Stimulated activated naive CD8-positive, alpha-beta T cell treated with anti-CD3 and anti-CD28 coated beads, Interleukin-15, amount 100 ng/mL, for 72 hours (primary cell): ENCODE measurements around the gene SLC6A11.

ENCODE experiments used
- ATAC-seq: fragments of 150-1000 bp; cut with Tn5 transposase; 2 replicates; pipeline ENCODE4 v1.10.0; 2021; ENCODE audit warnings: mild to moderate bottlenecking, moderate library complexity
- DNase-seq, 2 donors: peaks; one replicate each; pipeline ENCODE4 v3.0.0; 2021 to 2022
- H3K27ac Mint-ChIP-seq, 2 donors: one replicate each; pipeline ENCODE4 v1.8.0; 2022; ENCODE audit warnings: mild to moderate bottlenecking in 2 of 2, mixed read lengths in 2 of 2, moderate library complexity in 2 of 2
- H3K27me3 Mint-ChIP-seq: one replicate; pipeline ENCODE4 v1.8.0; 2022; ENCODE audit warnings: mixed read lengths
- H3K4me1 Mint-ChIP-seq: one replicate; pipeline ENCODE4 v1.8.0; 2022; ENCODE audit warnings: mild to moderate bottlenecking, mixed read lengths
- H3K4me3 Mint-ChIP-seq, 2 donors: one replicate each; pipeline ENCODE4 v1.8.0; 2022; ENCODE audit warnings: mild to moderate bottlenecking in 2 of 2, mixed read lengths in 2 of 2, moderate library complexity in 1 of 2
- H3K9me3 Mint-ChIP-seq, 2 donors: one replicate each; pipeline ENCODE4 v1.8.0; 2022; ENCODE audit warnings: mixed read lengths in 2 of 2

The SLC6A11 gene

GRCh38 chr3:10883478-10884234 lies 67.6 kb downstream of the SLC6A11 start:
- Mint-ChIP-seq H3K4me3 (no peak overlapping the region), H3K27ac (no peak overlapping the region), H3K4me1 (no peaks in the 10 kb centered on the region), H3K27me3 (peaks cover 20% of the 10 kb centered on the region), H3K9me3 (no peaks in the 10 kb centered on the region)
- DNase-seq (no peak), ATAC-seq (no peak)

DNA sequence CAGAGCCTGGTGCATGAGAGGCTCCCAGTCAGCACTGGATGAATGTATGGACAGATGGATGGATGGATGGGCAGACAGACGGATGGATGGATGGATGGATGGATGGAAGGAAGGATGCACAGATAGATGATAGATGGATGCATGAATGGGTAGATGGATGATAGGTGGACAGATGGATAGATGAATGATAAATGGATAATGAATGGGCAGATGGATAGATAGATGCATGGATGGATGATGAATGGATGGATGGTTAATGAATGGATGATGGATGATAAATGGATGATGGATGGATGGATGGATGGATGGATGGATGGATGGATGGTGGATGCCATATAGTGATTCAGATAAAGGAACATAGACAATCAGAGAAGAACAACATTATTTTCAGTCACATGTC lies 71.0 kb downstream of the SLC6A11 start:
- ATAC-seq (no peak), DNase-seq (no peak)
- Mint-ChIP-seq H3K9me3 (peaks cover 6 to 8% of the 10 kb centered on the region in 2 donors), H3K27me3 (peaks cover 10% of the 10 kb centered on the region), H3K4me1 (no peaks in the 10 kb centered on the region), H3K4me3 (no peak overlapping the region), H3K27ac (no peak overlapping the region)

- no peak for ATAC-seq
- Mint-ChIP-seq H3K4me1 (no peaks in the 10 kb centered on the region), H3K27me3 (peaks cover 10% of the 10 kb centered on the region), H3K9me3 (peaks cover 6 to 8% of the 10 kb centered on the region in 2 donors), H3K27ac (no peak overlapping the region), H3K4me3 (no peak overlapping the region)
- DNase-seq = no peak
Observed at GRCh38 chr3:10888518-10889090, 72.6 kb downstream of the SLC6A11 start.

GRCh38 chr3:10889206-10889960 lies 73.4 kb downstream of the SLC6A11 start:
- Mint-ChIP-seq H3K27ac (no peak overlapping the region), H3K4me3 (no peak overlapping the region), H3K9me3 (peaks cover 6 to 8% of the 10 kb centered on the region in 2 donors), H3K4me1 (no peaks in the 10 kb centered on the region), H3K27me3 (peaks cover 18% of the 10 kb centered on the region)
- DNase-seq = no peak
- ATAC-seq = no peak

DNA sequence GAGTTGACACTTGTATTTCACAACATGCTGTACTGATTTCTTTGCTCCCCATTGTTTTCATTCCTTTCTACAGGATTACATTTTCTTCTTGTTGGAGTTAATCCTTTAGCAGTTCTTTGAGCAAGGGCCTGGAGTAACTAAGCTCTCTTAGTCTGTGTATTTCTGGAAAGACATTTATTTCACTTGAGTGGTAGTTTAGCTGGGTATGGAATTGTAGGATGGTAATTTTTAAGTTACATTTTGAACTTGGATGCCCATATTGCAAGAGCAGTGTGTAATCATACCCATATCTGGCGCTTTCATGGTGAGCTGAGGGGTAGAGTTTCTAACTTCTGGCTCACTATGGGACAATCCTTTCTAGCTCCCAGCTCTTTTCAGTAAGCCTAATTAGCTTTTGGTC lies 74.6 kb downstream of the SLC6A11 start:
- Mint-ChIP-seq H3K9me3 (peaks cover 6 to 8% of the 10 kb centered on the region in 2 donors), H3K27ac (no peak overlapping the region), H3K27me3 (peaks cover 17% of the 10 kb centered on the region), H3K4me1 (no peaks in the 10 kb centered on the region), H3K4me3 (no peak overlapping the region)
- ATAC-seq = no peak
- DNase-seq = no peak

- DNase-seq (no peak), ATAC-seq (no peak)
- Mint-ChIP-seq H3K27ac (no peak overlapping the region), H3K27me3 (peaks cover 10% of the 10 kb centered on the region), H3K4me3 (no peak overlapping the region), H3K9me3 (peaks cover 8 to 10% of the 10 kb centered on the region in 2 donors), H3K4me1 (no peaks in the 10 kb centered on the region)
Observed at GRCh38 chr3:10892622-10893021, 76.6 kb downstream of the SLC6A11 start.

GRCh38 chr3:10901296-10901945 lies 85.4 kb downstream of the SLC6A11 start:
- H3K4me1 Mint-ChIP-seq = no peaks in the 10 kb centered on the region
- H3K27ac Mint-ChIP-seq = peak overlapping the region in 1 of 2 donors; percentile 13
- H3K9me3 Mint-ChIP-seq = peaks cover 15 to 17% of the 10 kb centered on the region in 2 donors
- ATAC-seq = no peak
- H3K27me3 Mint-ChIP-seq = no peaks in the 10 kb centered on the region
- H3K4me3 Mint-ChIP-seq = no peak overlapping the region
- DNase-seq = no peak

GRCh38 chr3:10907262-10907661 lies 91.2 kb downstream of the SLC6A11 start:
- no peaks in the 10 kb centered on the region for H3K4me1 Mint-ChIP-seq
- peaks cover 20 to 37% of the 10 kb centered on the region in 2 donors for H3K9me3 Mint-ChIP-seq
- no peak overlapping the region for H3K27ac Mint-ChIP-seq
- no peak overlapping the region for H3K4me3 Mint-ChIP-seq
- DNase-seq (no peak), ATAC-seq (no peak)
- H3K27me3 Mint-ChIP-seq = no peaks in the 10 kb centered on the region

DNA sequence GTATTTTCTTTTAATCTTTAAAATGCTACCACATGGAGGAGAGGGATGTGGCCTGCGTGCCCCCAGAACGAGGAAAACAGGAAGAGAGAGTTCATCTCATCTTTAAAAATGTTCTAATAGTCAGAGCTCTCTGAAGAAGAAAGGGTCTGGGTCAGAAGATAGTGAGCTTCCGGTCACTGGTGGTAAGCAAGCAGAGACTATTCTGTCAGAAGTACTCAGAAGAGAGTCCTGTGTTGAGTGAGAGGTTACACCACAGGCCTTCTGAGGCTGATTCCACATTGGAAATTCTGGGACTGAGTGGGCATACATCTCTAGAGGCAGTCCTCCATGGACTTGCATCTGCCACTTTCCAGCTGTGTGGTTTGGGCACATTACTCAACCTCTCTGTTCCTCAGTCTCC lies 94.3 kb downstream of the SLC6A11 start:
- DNase-seq (no peak), ATAC-seq (no peak)
- peaks cover 4% of the 10 kb centered on the region for H3K27me3 Mint-ChIP-seq
- no peaks in the 10 kb centered on the region for H3K4me1 Mint-ChIP-seq
- H3K9me3 Mint-ChIP-seq = peaks cover 20 to 37% of the 10 kb centered on the region in 2 donors
- H3K4me3 Mint-ChIP-seq = no peak overlapping the region
- H3K27ac Mint-ChIP-seq = no peak overlapping the region

- Mint-ChIP-seq H3K27me3 (peaks cover 8% of the 10 kb centered on the region), H3K4me3 (no peak overlapping the region), H3K9me3 (peaks cover 12 to 28% of the 10 kb centered on the region in 2 donors), H3K4me1 (no peaks in the 10 kb centered on the region), H3K27ac (no peak overlapping the region)
- DNase-seq (no peak), ATAC-seq (no peak)
Observed at GRCh38 chr3:10911350-10912002, 95.4 kb downstream of the SLC6A11 start.

DNA sequence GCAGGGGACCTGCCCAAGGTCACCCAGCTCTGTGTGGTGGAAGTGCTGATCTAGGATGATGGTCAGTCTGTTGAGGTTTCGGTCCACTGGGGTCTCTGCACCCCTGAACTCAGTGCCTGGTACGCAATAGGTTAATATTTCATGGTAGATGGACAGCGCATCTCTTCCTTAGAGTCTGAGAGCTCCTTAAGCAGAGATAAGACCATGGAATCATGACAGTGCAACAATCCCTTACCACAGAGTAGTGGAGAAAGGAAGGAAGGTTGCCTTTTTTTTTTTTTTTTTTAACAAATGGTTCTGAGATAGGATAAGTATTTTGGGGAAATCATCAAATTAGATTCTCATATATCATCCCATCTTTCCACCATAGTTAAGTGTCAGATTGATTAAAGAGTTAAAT lies 96.8 kb downstream of the SLC6A11 start:
- Mint-ChIP-seq H3K4me1 (no peaks in the 10 kb centered on the region), H3K9me3 (peaks cover 0 to 15% of the 10 kb centered on the region in 2 donors), H3K4me3 (no peak overlapping the region), H3K27ac (no peak overlapping the region), H3K27me3 (peaks cover 9% of the 10 kb centered on the region)
- ATAC-seq (no peak), DNase-seq (no peak)

DNA sequence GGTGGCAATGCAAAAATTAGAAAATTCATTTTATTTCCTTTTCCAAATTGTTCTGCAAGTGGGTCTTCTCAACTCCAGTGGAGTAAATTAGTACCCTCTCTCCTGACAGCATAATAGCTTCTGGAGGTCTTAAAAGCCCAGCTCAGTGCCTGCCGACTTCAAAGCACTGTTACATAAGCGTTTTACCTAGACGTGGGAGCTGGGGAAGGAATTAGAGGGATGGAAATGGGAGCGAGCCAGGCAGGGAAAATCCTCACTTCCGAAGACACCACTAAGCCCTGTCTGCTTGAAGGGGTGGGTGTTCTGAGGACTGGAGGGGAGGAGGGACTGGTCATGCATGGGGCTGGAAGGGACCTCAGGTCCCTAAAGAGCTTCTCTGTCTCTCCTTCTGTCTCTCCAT lies 99.3 kb downstream of the SLC6A11 start:
- Mint-ChIP-seq H3K9me3 (no peaks in the 10 kb centered on the region), H3K27me3 (peaks cover 29% of the 10 kb centered on the region), H3K27ac (no peak overlapping the region), H3K4me1 (no peaks in the 10 kb centered on the region), H3K4me3 (no peak overlapping the region)
- ATAC-seq (no peak), DNase-seq (no peak)

GRCh38 chr3:10917176-10917575 lies 101.1 kb downstream of the SLC6A11 start:
- H3K27me3 Mint-ChIP-seq = peaks cover 38% of the 10 kb centered on the region
- H3K27ac Mint-ChIP-seq = no peak overlapping the region
- H3K9me3 Mint-ChIP-seq = no peaks in the 10 kb centered on the region
- no peak overlapping the region for H3K4me3 Mint-ChIP-seq
- ATAC-seq (no peak), DNase-seq (no peak)
- no peaks in the 10 kb centered on the region for H3K4me1 Mint-ChIP-seq

GRCh38 chr3:10918011-10918410 lies 102.0 kb downstream of the SLC6A11 start:
- Mint-ChIP-seq H3K27me3 (peaks cover 43% of the 10 kb centered on the region), H3K9me3 (no peaks in the 10 kb centered on the region), H3K4me1 (no peaks in the 10 kb centered on the region), H3K4me3 (no peak overlapping the region), H3K27ac (no peak overlapping the region)
- ATAC-seq (no peak), DNase-seq (no peak)

DNA sequence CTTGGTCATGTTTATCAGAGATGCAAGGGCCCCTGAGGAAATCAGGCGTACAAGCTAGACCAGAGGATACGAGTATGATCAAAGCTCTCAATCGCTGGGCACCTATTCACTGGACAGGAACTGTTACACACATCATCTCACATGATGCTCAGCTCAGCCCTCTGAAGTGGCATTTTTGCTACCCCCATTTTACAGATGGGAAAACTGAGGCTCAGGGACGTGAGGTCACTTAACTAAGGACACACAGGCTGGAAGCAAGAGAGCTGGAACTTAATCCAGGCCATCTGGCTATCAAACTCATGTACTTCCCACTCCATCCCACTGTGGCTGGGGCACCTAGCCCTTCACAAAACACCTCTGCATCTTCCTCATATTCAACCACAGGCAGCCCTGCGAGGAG lies 103.6 kb downstream of the SLC6A11 start:
- no peaks in the 10 kb centered on the region for H3K9me3 Mint-ChIP-seq
- peaks cover 43% of the 10 kb centered on the region for H3K27me3 Mint-ChIP-seq
- H3K4me3 Mint-ChIP-seq = no peak overlapping the region
- DNase-seq (no peak), ATAC-seq (no peak)
- H3K4me1 Mint-ChIP-seq = no peaks in the 10 kb centered on the region
- H3K27ac Mint-ChIP-seq = no peak overlapping the region
